ENCODE results near the gene KCNQ1. TPM values are rescaled to one million over a fixed set of nuclear protein-coding genes. Genes with fewer than 3 reads are reported as not detected.

Gene KCNQ1
- total and polyA plus RNA-seq, 2 experiments from 2014 or later: 0.45 to 0.87 TPM

DNA sequence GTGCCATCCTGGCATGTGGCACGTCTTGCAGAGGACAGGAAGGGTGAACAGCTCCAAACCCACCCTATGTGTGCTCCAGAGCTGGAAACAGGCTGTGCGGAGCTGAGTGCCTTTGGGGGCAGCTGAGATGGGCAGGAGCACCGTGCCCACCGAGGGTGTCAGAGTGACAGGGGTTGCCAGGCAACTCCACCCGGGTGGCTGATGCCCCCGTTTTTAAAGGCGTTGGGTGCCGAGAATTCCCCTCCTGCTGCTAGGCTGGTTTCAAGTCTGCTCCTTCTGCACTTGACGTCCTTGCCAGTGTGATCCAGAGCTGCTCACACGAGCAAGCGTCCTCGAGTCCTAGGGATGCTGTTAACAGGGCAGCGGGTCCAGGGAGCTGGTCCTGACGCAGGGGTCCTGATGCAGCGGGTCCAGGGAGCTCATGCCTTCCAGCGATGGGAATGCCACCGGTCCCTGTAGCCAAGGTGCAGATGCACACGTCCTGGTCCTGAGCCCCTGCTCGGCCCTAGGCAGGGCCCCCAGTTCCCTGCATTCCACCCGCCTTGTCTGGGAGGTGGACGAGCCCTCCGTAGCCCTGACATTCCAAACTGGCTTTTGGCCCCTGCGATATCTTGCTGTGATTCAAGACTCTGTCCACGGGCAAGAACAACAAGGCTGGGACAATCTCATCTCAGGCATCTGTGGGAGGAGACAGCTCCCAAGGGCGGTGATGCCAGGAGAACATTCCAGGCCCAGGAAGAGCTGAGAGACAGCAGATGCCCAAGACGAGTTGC, 4.9 kb downstream of the KCNQ1 start:
- Histone ChIP-seq H3K4me3 (no peak overlapping the region), H3K9me2 (ENCODE audit: insufficient read depth) (no peaks in the 10 kb centered on the region), H3K79me2 (replicated peaks; ENCODE audit: insufficient read depth) (no peaks in the 10 kb centered on the region), H2AFZ (no peak overlapping the region), H3K27me3 (ENCODE audit: insufficient read depth) (peaks cover 60% of the 10 kb centered on the region), H3K36me3 (ENCODE audit: insufficient read depth) (no peaks in the 10 kb centered on the region), H4K20me1 (replicated peaks; ENCODE audit: insufficient read depth) (no peaks in the 10 kb centered on the region), H3F3A (replicated peaks; ENCODE audit: low read depth) (no peaks in the 10 kb centered on the region), H3K4me1 (ENCODE audit: insufficient read depth) (no peaks in the 10 kb centered on the region; the same call in 1 of the 2 replicates), H3K27ac (ENCODE audit: low read depth) (no peak overlapping the region), H3K4me2 (no peak overlapping the region)
- ATAC-seq (no peak), DNase-seq (ENCODE audit: low spot score) (no peak)
- no peaks in the 10 kb centered on the region; the same call in 2 of the 3 replicates for H3K36me3 Mint-ChIP-seq (ENCODE audit: low read depth)
- no peak overlapping the region for H3K4me3 Mint-ChIP-seq
- H3K27ac Mint-ChIP-seq: no peak overlapping the region
- H3K9me3 Mint-ChIP-seq: no peaks in the 10 kb centered on the region
- H3K27me3 Mint-ChIP-seq (ENCODE audit: insufficient read depth, low read depth, poor library complexity): peaks cover 59% of the 10 kb centered on the region
- H3K4me1 Mint-ChIP-seq: no peaks in the 10 kb centered on the region; the same call in 2 of the 3 replicates
- TF ChIP-seq ZNF114 (CRISPR knock-in tag; IDR thresholded peaks at IDR 0.05): no peak
- no peak for TF ChIP-seq EZH2phosphoT487 (IDR thresholded peaks at IDR 0.05; ENCODE audit: unreplicated experiment)
- TF ChIP-seq NANOG (IDR thresholded peaks at IDR 0.05; ENCODE audit: borderline replicate concordance): no peak
- TF ChIP-seq, protein P1, sequence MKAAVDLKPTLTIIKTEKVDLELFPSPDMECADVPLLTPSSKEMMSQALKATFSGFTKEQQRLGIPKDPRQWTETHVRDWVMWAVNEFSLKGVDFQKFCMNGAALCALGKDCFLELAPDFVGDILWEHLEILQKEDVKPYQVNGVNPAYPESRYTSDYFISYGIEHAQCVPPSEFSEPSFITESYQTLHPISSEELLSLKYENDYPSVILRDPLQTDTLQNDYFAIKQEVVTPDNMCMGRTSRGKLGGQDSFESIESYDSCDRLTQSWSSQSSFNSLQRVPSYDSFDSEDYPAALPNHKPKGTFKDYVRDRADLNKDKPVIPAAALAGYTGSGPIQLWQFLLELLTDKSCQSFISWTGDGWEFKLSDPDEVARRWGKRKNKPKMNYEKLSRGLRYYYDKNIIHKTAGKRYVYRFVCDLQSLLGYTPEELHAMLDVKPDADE (IDR thresholded peaks at IDR 0.05): no peak
- TF ChIP-seq, protein P2, sequence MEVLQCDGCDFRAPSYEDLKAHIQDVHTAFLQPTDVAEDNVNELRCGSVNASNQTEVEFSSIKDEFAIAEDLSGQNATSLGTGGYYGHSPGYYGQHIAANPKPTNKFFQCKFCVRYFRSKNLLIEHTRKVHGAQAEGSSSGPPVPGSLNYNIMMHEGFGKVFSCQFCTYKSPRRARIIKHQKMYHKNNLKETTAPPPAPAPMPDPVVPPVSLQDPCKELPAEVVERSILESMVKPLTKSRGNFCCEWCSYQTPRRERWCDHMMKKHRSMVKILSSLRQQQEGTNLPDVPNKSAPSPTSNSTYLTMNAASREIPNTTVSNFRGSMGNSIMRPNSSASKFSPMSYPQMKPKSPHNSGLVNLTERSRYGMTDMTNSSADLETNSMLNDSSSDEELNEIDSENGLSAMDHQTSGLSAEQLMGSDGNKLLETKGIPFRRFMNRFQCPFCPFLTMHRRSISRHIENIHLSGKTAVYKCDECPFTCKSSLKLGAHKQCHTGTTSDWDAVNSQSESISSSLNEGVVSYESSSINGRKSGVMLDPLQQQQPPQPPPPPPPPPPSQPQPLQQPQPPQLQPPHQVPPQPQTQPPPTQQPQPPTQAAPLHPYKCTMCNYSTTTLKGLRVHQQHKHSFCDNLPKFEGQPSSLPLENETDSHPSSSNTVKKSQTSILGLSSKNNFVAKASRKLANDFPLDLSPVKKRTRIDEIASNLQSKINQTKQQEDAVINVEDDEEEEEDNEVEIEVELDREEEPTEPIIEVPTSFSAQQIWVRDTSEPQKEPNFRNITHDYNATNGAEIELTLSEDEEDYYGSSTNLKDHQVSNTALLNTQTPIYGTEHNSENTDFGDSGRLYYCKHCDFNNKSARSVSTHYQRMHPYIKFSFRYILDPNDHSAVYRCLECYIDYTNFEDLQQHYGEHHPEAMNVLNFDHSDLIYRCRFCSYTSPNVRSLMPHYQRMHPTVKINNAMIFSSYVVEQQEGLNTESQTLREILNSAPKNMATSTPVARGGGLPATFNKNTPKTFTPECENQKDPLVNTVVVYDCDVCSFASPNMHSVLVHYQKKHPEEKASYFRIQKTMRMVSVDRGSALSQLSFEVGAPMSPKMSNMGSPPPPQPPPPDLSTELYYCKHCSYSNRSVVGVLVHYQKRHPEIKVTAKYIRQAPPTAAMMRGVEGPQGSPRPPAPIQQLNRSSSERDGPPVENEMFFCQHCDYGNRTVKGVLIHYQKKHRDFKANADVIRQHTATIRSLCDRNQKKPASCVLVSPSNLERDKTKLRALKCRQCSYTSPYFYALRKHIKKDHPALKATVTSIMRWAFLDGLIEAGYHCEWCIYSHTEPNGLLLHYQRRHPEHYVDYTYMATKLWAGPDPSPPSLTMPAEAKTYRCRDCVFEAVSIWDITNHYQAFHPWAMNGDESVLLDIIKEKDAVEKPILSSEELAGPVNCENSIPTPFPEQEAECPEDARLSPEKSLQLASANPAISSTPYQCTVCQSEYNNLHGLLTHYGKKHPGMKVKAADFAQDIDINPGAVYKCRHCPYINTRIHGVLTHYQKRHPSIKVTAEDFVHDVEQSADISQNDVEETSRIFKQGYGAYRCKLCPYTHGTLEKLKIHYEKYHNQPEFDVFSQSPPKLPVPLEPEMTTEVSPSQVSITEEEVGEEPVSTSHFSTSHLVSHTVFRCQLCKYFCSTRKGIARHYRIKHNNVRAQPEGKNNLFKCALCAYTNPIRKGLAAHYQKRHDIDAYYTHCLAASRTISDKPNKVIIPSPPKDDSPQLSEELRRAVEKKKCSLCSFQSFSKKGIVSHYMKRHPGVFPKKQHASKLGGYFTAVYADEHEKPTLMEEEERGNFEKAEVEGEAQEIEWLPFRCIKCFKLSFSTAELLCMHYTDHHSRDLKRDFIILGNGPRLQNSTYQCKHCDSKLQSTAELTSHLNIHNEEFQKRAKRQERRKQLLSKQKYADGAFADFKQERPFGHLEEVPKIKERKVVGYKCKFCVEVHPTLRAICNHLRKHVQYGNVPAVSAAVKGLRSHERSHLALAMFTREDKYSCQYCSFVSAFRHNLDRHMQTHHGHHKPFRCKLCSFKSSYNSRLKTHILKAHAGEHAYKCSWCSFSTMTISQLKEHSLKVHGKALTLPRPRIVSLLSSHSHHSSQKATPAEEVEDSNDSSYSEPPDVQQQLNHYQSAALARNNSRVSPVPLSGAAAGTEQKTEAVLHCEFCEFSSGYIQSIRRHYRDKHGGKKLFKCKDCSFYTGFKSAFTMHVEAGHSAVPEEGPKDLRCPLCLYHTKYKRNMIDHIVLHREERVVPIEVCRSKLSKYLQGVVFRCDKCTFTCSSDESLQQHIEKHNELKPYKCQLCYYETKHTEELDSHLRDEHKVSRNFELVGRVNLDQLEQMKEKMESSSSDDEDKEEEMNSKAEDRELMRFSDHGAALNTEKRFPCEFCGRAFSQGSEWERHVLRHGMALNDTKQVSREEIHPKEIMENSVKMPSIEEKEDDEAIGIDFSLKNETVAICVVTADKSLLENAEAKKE (CRISPR knock-in tag; IDR thresholded peaks at IDR 0.05): no peak
- no peak for TF ChIP-seq POLR2AphosphoS5 (IDR thresholded peaks at IDR 0.05; ENCODE audit: low read depth)
- TF ChIP-seq STAT1 (IDR thresholded peaks at IDR 0.05; ENCODE audit: unreplicated experiment): no peak
- TF ChIP-seq, protein P3, sequence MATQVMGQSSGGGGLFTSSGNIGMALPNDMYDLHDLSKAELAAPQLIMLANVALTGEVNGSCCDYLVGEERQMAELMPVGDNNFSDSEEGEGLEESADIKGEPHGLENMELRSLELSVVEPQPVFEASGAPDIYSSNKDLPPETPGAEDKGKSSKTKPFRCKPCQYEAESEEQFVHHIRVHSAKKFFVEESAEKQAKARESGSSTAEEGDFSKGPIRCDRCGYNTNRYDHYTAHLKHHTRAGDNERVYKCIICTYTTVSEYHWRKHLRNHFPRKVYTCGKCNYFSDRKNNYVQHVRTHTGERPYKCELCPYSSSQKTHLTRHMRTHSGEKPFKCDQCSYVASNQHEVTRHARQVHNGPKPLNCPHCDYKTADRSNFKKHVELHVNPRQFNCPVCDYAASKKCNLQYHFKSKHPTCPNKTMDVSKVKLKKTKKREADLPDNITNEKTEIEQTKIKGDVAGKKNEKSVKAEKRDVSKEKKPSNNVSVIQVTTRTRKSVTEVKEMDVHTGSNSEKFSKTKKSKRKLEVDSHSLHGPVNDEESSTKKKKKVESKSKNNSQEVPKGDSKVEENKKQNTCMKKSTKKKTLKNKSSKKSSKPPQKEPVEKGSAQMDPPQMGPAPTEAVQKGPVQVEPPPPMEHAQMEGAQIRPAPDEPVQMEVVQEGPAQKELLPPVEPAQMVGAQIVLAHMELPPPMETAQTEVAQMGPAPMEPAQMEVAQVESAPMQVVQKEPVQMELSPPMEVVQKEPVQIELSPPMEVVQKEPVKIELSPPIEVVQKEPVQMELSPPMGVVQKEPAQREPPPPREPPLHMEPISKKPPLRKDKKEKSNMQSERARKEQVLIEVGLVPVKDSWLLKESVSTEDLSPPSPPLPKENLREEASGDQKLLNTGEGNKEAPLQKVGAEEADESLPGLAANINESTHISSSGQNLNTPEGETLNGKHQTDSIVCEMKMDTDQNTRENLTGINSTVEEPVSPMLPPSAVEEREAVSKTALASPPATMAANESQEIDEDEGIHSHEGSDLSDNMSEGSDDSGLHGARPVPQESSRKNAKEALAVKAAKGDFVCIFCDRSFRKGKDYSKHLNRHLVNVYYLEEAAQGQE (IDR thresholded peaks at IDR 0.05; ENCODE audit: unreplicated experiment): no peak
- no peak for TF ChIP-seq CREB1 (CRISPR knock-in tag; IDR thresholded peaks at IDR 0.05; ENCODE audit: low read depth)
- TF ChIP-seq EZH2 (IDR thresholded peaks at IDR 0.05; ENCODE audit: low read depth, unreplicated experiment): no peak
- TF ChIP-seq, protein P4, sequence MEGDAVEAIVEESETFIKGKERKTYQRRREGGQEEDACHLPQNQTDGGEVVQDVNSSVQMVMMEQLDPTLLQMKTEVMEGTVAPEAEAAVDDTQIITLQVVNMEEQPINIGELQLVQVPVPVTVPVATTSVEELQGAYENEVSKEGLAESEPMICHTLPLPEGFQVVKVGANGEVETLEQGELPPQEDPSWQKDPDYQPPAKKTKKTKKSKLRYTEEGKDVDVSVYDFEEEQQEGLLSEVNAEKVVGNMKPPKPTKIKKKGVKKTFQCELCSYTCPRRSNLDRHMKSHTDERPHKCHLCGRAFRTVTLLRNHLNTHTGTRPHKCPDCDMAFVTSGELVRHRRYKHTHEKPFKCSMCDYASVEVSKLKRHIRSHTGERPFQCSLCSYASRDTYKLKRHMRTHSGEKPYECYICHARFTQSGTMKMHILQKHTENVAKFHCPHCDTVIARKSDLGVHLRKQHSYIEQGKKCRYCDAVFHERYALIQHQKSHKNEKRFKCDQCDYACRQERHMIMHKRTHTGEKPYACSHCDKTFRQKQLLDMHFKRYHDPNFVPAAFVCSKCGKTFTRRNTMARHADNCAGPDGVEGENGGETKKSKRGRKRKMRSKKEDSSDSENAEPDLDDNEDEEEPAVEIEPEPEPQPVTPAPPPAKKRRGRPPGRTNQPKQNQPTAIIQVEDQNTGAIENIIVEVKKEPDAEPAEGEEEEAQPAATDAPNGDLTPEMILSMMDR (conservative IDR thresholded peaks at IDR 0.05; ENCODE audit: low read depth in 2 of 2): no peak
- TF ChIP-seq ZNF331 (CRISPR knock-in tag; IDR thresholded peaks at IDR 0.05; ENCODE audit: low read depth): no peak
- TF ChIP-seq JUNB (IDR thresholded peaks at IDR 0.05; ENCODE audit: unreplicated experiment): no peak

Measured in GM23338 (cell line).